ENCODE results near the gene ZP3. TPM values are rescaled to one million over a fixed set of nuclear protein-coding genes. Genes with fewer than 3 reads are reported as not detected.

ZP3 gene
- total and polyA plus RNA-seq, 7 donors, result 1.4 to 4.8 (median 2.0) TPM; not detected in 1

DNA sequence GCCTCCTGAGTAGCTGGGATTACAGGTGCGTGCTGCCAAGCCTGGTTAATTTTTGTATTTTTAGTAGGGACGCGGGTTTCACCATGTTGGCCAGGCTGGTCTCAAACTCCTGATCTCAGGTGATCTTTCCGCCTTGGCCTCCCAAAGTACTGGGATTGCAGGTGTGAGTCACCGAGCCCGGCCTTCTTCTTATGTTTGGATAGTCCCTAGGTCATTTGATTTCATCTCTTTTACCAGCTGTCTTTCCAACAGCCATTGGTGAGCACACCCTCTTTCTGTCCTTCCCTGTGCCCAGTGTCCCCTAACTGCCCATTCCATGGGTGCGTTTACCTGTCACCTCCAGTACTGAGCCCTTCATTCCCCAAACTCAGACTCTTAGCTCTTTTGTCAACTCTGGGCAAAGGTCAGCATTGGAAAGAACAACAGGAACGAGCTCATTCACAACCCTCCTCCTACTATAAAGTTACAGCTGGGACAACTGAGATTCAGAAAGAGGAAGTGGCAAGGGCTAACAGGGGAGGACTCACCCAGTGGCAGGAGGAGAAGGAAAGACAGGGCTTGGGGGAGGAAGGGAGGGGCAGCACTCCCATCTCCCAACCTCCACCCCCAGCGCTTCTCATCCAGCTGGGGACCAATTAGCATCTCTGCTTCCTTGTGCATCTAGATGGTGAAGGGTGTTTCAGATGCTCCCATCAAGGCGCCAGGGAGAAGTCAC is 20.8 kb upstream of the ZP3 start:
- no peaks in the 10 kb centered on the region for H3K4me1 ChIP-seq
- H3K36me3 ChIP-seq, result no peaks in the 10 kb centered on the region
- intact Hi-C loops (cut with DNase I), result no loop called here
- DNase-seq, result no peak
- H3K27me3 ChIP-seq, result no peaks in the 10 kb centered on the region
- H3K4me3 ChIP-seq, result no peak overlapping the region
- WGBS, 2 donors, result 40 to 73% methylated on average over 10 of the region's 10 CpGs
- H3K9me3 ChIP-seq, result no peaks in the 10 kb centered on the region
- peak overlapping the region in 3 of 4 donors; percentile 8 to 45 (median 42) for H3K27ac ChIP-seq
- TF ChIP-seq POLR2AphosphoS5 (IDR thresholded peaks at IDR 0.05) (no peak), POLR2A (IDR thresholded peaks at IDR 0.05) (no peak), EP300 (IDR thresholded peaks at IDR 0.05) (no peak), CTCF (IDR thresholded peaks at IDR 0.05) (no peak)

DNA sequence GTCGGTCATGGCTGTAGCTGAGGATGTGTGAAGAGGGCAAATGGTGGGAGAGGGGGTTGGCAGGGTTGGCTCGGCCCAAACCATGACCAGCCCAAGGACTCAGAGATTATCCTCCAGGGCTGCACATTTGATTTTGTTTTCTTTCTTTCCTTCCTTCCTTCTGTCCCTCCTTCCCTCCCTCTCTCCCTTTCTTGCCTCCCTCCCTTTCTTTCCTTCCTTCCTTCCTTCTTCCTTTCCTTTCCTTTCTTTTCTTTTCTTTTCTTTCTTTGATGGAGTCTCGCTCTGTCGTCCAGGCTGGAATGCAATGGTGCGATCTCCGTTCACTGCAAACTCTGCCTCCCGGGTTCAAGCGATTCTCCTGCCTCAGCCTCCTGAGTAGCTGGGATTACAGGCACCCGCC is 19.0 kb upstream of the ZP3 start:
- no peak overlapping the region for H3K27ac ChIP-seq
- H3K4me1 ChIP-seq, result no peaks in the 10 kb centered on the region
- WGBS, 2 donors, result 93% methylated on average over 9 of the region's 9 CpGs
- no peak overlapping the region for H3K4me3 ChIP-seq
- no peaks in the 10 kb centered on the region for H3K27me3 ChIP-seq
- DNase-seq, result no peak
- intact Hi-C loops (cut with DNase I), result no loop called here
- H3K9me3 ChIP-seq, result no peaks in the 10 kb centered on the region
- TF ChIP-seq POLR2AphosphoS5 (IDR thresholded peaks at IDR 0.05), result no peak
- no peak for TF ChIP-seq CTCF (IDR thresholded peaks at IDR 0.05)
- no peak for TF ChIP-seq EP300 (IDR thresholded peaks at IDR 0.05)
- TF ChIP-seq POLR2A (IDR thresholded peaks at IDR 0.05), result no peak
- H3K36me3 ChIP-seq, result no peaks in the 10 kb centered on the region

- DNase-seq, result no peak
- Histone ChIP-seq H3K4me3 (no peak overlapping the region), H3K27me3 (peaks cover 0 to 4% (median 0%) of the 10 kb centered on the region in 3 donors), H3K9me3 (no peaks in the 10 kb centered on the region), H3K36me3 (no peaks in the 10 kb centered on the region), H3K27ac (no peak overlapping the region), H3K4me1 (no peaks in the 10 kb centered on the region)
- WGBS, 2 donors, result 91 to 95% methylated on average over 4 of the region's 4 CpGs
- TF ChIP-seq EP300 (IDR thresholded peaks at IDR 0.05) (no peak), POLR2A (IDR thresholded peaks at IDR 0.05) (no peak), CTCF (IDR thresholded peaks at IDR 0.05) (no peak), POLR2AphosphoS5 (IDR thresholded peaks at IDR 0.05) (no peak)
- intact Hi-C loops (cut with DNase I), result no loop called here
Observed at GRCh38 chr7:76407718-76408117, 17.0 kb upstream of the ZP3 start.

- no peak overlapping the region for H3K4me3 ChIP-seq
Observed at GRCh38 chr7:76408121-76408560, 16.6 kb upstream of the ZP3 start.

More at GRCh38 chr7:76408121-76408560, 16.6 kb upstream of the ZP3 start:
- Histone ChIP-seq H3K36me3 (no peaks in the 10 kb centered on the region), H3K4me1 (no peaks in the 10 kb centered on the region), H3K27me3 (peaks cover 0 to 4% (median 0%) of the 10 kb centered on the region in 3 donors), H3K9me3 (no peaks in the 10 kb centered on the region), H3K27ac (no peak overlapping the region)
- DNase-seq, result no peak
- intact Hi-C loops (cut with DNase I), result no loop called here
- no peak for TF ChIP-seq POLR2AphosphoS5 (IDR thresholded peaks at IDR 0.05)
- no peak for TF ChIP-seq CTCF (IDR thresholded peaks at IDR 0.05)
- TF ChIP-seq EP300 (IDR thresholded peaks at IDR 0.05), result no peak
